T-helper 22 cell (primary cell): ENCODE measurements around the gene PCLO.
"Not testable (repeated sequence)": the region's sequence is repeated elsewhere in the genome, so short reads cannot be mapped to it uniquely, and the experiment has no call there.

Experiments used
- DNase-seq: peaks from one replicate; pipeline ENCODE4 v3.0.0-alpha.2; 2020; ENCODE audit warnings: low read depth

Gene PCLO

GRCh38 chr7:83130623-83131545, 31.8 kb downstream of the PCLO start:
- no peak for DNase-seq

GRCh38 chr7:83130191-83130590, 32.5 kb downstream of the PCLO start:
- DNase-seq = no peak

- DNase-seq = no peak
Measured at GRCh38 chr7:83119494-83119893, 43.2 kb downstream of the PCLO start.

GRCh38 chr7:83119026-83119382, 43.7 kb downstream of the PCLO start:
- DNase-seq = no peak

- no peak for DNase-seq
Measured at GRCh38 chr7:83118347-83119025, 44.2 kb downstream of the PCLO start.

GRCh38 chr7:83117466-83117865, 45.2 kb downstream of the PCLO start:
- DNase-seq = no peak

GRCh38 chr7:83111391-83111790, 51.3 kb downstream of the PCLO start:
- DNase-seq = no peak

- no peak for DNase-seq
Measured at GRCh38 chr7:83109352-83109751, 53.3 kb downstream of the PCLO start.

- no peak for DNase-seq
Measured at GRCh38 chr7:83105948-83106347, 56.7 kb downstream of the PCLO start.

GRCh38 chr7:83105063-83105462, 57.6 kb downstream of the PCLO start:
- no peak for DNase-seq

GRCh38 chr7:83101530-83101929, 61.2 kb downstream of the PCLO start:
- DNase-seq = no peak

GRCh38 chr7:83096065-83096580, 66.6 kb downstream of the PCLO start:
- DNase-seq = no peak

- DNase-seq = no peak
Measured at GRCh38 chr7:83085299-83085698, 77.4 kb downstream of the PCLO start.

GRCh38 chr7:83079879-83080278, 82.8 kb downstream of the PCLO start:
- not testable (repeated sequence) for DNase-seq

GRCh38 chr7:83077328-83077727, 85.4 kb downstream of the PCLO start:
- DNase-seq = no peak

- DNase-seq = no peak
Measured at GRCh38 chr7:83072576-83073517, 89.8 kb downstream of the PCLO start.

GRCh38 chr7:83065714-83066113, 97.0 kb downstream of the PCLO start:
- DNase-seq = no peak

- no peak for DNase-seq
Measured at GRCh38 chr7:83060218-83060617, 102.5 kb downstream of the PCLO start.

GRCh38 chr7:83058667-83059066, 104.0 kb downstream of the PCLO start:
- DNase-seq = no peak

- no peak for DNase-seq
Measured at GRCh38 chr7:83055197-83055596, 107.5 kb downstream of the PCLO start.

GRCh38 chr7:83054472-83054871, 108.2 kb downstream of the PCLO start:
- DNase-seq = no peak

GRCh38 chr7:83053965-83054364, 108.7 kb downstream of the PCLO start:
- DNase-seq = no peak
